Uterus (tissue), 2 donors: ENCODE measurements around the gene ADISSP.

ENCODE experiments used
- CTCF ChIP-seq, 4 experiments: fragments of 200-600 bp in 2 of 4; fragments of 450-650 bp in 2 of 4; sonication (generic) in 2 of 4; IDR thresholded peaks; one replicate each; pipeline ENCODE4 v1.5.1; 2016 to 2019; ENCODE audit warnings: antibody characterized with exemption in 4 of 4, mild to moderate bottlenecking in 2 of 4, moderate library complexity in 1 of 4
- POLR2A ChIP-seq, 2 donors: fragments of 450-650 bp; IDR thresholded peaks; one replicate each; pipeline ENCODE4 v1.6.1; 2016; ENCODE audit warnings: antibody characterized with exemption in 2 of 2, mild to moderate bottlenecking in 1 of 2, moderate library complexity in 1 of 2

DNA sequence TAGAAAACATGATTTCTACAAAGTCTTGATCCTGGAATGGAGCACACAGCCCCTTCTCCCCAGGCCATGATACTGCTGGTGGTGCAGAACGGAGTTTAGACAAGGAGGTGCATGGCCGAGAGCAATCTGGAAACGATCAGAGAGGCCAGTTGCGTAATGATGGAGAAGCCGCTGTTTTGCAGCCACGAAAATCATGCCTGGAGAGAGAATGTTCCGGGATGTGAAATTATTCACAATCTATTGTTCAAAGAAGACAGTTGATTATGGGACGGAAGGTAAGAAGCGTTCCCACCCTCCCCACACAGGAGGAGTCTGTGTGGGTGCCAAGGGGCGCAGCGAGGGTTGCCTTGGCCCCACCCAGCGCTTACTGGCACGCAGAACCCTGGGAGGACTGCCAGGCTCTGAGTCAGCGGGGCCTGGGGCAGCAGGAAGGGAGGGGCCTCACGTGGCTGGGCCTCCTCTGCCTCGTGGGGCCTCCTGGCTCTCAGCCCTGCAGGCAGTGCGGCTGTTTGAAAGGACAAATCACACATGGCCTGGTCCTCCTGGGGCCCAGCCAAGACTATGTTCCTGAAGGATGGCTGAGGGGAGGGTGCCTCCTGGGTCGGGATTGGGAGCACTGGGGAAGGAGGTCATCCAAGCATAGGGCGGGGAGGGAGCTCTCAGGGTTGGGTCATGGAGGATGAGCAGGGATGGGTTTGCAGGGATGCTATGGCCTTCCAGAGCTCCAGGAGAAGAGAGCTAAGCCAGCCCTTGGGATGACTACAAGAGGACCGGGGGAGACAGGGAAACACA lies 44.1 kb upstream of the ADISSP start:
- TF ChIP-seq CTCF (IDR thresholded peaks at IDR 0.05) (peak in 1 of 4 experiments; percentile 0), POLR2A (IDR thresholded peaks at IDR 0.05) (peak; percentile 33 to 61)
